Esophagus muscularis mucosa (tissue), 4 donors: ENCODE results near the gene LAMTOR1. TPM values are rescaled to one million over a fixed set of nuclear protein-coding genes. Genes with fewer than 3 reads are reported as not detected.
"Not testable (repeated sequence)": the region's sequence is repeated elsewhere in the genome, so short reads cannot be mapped to it uniquely, and the experiment has no call there.

Experiments used
- DNase-seq: peaks from one replicate; pipeline ENCODE4 v3.0.0-alpha.2; 2017; ENCODE audit errors: extremely low spot score
- H3K27ac ChIP-seq, 4 donors: fragments of 200-600 bp; sonication (generic); replicated peaks in 1 of 4; 1 replicate in 3 of 4; 2 replicates in 1 of 4; pipeline ENCODE4 v1.5.1; 2016 to 2019; ENCODE audit warnings: mild to moderate bottlenecking in 1 of 4
- H3K27me3 ChIP-seq, 4 donors: fragments of 200-600 bp; sonication (generic); one replicate each; pipeline versions ENCODE4 v1.5.1 to v1.6.0; 2016 to 2019
- H3K36me3 ChIP-seq, 4 donors: fragments of 200-600 bp; sonication (generic); one replicate each; pipeline ENCODE4 v1.5.1; 2016 to 2019
- H3K4me1 ChIP-seq, 4 donors: fragments of 200-600 bp; sonication (generic); one replicate each; pipeline ENCODE4 v1.5.1; 2016 to 2019
- H3K4me3 ChIP-seq, 4 donors: fragments of 200-600 bp; sonication (generic); 1 replicate in 2 of 4; 2 replicates in 2 of 4; pipeline ENCODE4 v1.5.1; 2016 to 2019; ENCODE audit warnings: mild to moderate bottlenecking in 4 of 4, moderate library complexity in 1 of 4
- H3K9me3 ChIP-seq, 4 donors: fragments of 200-600 bp; sonication (generic); 1 replicate in 3 of 4; 2 replicates in 1 of 4; pipeline ENCODE4 v1.5.1; 2016 to 2019
- CTCF ChIP-seq, 3 experiments: fragments of 200-600 bp in 2 of 3; fragments of 450-650 bp in 1 of 3; sonication (generic) in 2 of 3; IDR thresholded peaks; one replicate each; pipeline ENCODE4 v1.5.1; 2017 to 2019; ENCODE audit warnings: antibody characterized with exemption in 3 of 3, mild to moderate bottlenecking in 2 of 3, moderate library complexity in 1 of 3
- EP300 ChIP-seq: sonication (generic); formaldehyde crosslinking; IDR thresholded peaks from one replicate; pipeline ENCODE4 v1.6.1; 2017; ENCODE audit warnings: antibody characterized with exemption
- POLR2A ChIP-seq: fragments of 450-650 bp; IDR thresholded peaks from one replicate; pipeline ENCODE4 v1.6.1; 2017; ENCODE audit warnings: antibody characterized with exemption, moderate library complexity, mild to moderate bottlenecking, low read depth
- POLR2AphosphoS5 ChIP-seq, 2 donors: sonication (generic); formaldehyde crosslinking; IDR thresholded peaks; one replicate each; pipeline ENCODE4 v1.6.1; 2017; ENCODE audit warnings: antibody characterized with exemption in 2 of 2
- WGBS: methylation state at CpG from one replicate; pipeline ENCODE4 v1.1.5; 2018; 5-methylcytosine and 5-hydroxymethylcytosine counted together
- intact Hi-C: fragments of 100-400 bp; cut with DNase I; formaldehyde crosslinking; loops from one replicate; pipeline ENCODE4 v1.15.1; 2023
- total RNA-seq, 4 donors: library from RNA; depleted of rRNA; stranded (reverse); fragments of >200 nt; gene quantifications; one replicate each; pipeline versions ENCODE4 v1.1.0 to v1.2.1, GENCODE V29; 2016

LAMTOR1 gene
- 100 to 1,000 TPM in 2 of 4 donors, 10 to 100 TPM in 2; 86.8 to 103 (median 98.0) TPM for total RNA-seq

DNA sequence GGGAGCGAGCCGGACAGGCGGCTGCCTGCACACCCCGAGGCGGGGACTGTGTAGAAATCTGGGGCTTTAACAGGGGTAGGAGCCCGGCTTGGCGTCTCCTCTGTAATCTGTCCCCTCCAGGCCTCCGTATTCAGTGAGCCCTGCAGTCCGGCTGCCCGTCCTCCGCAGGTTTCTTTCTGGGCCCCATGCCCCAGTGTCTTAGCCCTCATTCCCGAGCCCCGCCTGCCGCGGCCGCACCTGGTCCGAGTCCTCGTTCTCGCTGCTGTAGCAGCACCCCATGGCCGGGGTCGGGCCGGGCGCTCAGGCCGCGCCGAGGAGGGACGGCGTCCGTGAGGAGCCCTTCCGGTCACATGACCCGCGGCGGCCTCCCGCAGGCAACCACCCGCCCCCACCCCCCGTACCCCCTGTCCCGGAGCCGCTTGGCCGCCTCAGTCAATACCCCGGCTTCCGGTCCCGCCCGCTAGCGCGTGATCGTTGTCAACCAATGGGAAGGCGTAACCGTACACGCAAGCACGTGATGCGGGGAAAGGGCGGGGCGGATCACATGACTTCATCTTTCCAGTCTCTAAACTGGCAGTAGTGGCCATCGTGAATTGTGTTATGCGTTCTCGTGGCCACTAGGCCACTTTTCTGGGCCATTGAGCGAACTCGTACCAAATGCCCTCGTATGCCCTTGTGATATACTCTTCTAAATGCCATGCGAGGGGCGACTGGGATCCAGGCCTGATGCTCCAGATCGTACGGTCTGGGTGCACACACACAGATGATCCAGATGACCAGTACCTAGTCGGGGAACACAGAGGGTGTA is at the start of gene LAMTOR1:
LAMTOR1 (minus strand) TSS at position 352 of the 808 bp plus-strand sequence; CDS start at position 279, 73 bp downstream.
- peaks cover 35 to 48% (median 39%) of the 10 kb centered on the region in 4 donors for H3K4me1 ChIP-seq
- intact Hi-C loops, result no loop called here

GRCh38 chr11:72150882-72151281 is 47.8 kb upstream of the LAMTOR1 start:
- Histone ChIP-seq H3K4me1 (no peaks in the 10 kb centered on the region), H3K27ac (no peak overlapping the region), H3K27me3 (peaks cover 0 to 3% (median 0%) of the 10 kb centered on the region in 4 donors), H3K9me3 (no peaks in the 10 kb centered on the region), H3K36me3 (no peaks in the 10 kb centered on the region), H3K4me3 (no peak overlapping the region)
- WGBS, result 77% methylated on average over 4 of the region's 4 CpGs
- intact Hi-C loops, result no loop called here
- no peak for DNase-seq
- TF ChIP-seq EP300 (no peak), POLR2A (no peak), CTCF (IDR thresholded peaks at IDR 0.05) (no peak), POLR2AphosphoS5 (IDR thresholded peaks at IDR 0.05) (no peak)

More for the DNA sequence above, at the start of gene LAMTOR1:
- H3K36me3 ChIP-seq, result peaks cover 10 to 33% (median 22%) of the 10 kb centered on the region in 4 donors
- WGBS, result 4% methylated on average over 14 of the region's 64 CpGs
- H3K9me3 ChIP-seq, result no peaks in the 10 kb centered on the region
- no peaks in the 10 kb centered on the region for H3K27me3 ChIP-seq
- peak within 1 kb of the TSS; percentile 68 to 77 (median 76) for H3K4me3 ChIP-seq
- H3K27ac ChIP-seq, result peak within 1 kb of the TSS; percentile 90 to 93 (median 90)
- TF ChIP-seq CTCF (IDR thresholded peaks at IDR 0.05) (peak in 2 of 3 experiments; percentile 27 to 60), POLR2A (peak; percentile 75), EP300 (no peak), POLR2AphosphoS5 (IDR thresholded peaks at IDR 0.05) (peak; percentile 95 to 97)
- DNase-seq, result peak; percentile 100

GRCh38 chr11:72146625-72147024 is 43.5 kb upstream of the LAMTOR1 start:
- 84% methylated on average over 2 of the region's 2 CpGs for WGBS
- intact Hi-C loops, result no loop called here

GRCh38 chr11:72144807-72145565 is 41.9 kb upstream of the LAMTOR1 start:
- WGBS, result 84% methylated on average over 4 of the region's 4 CpGs
- no peak for DNase-seq
- intact Hi-C loops, result loop anchor here (5.0 kb wide), 1 partner anchor 118 kb away; no protein-coding TSS in a partner anchor
- no peak for TF ChIP-seq EP300
- TF ChIP-seq POLR2A, result no peak
- no peak for TF ChIP-seq CTCF (IDR thresholded peaks at IDR 0.05)
- TF ChIP-seq POLR2AphosphoS5 (IDR thresholded peaks at IDR 0.05), result no peak
- H3K27ac ChIP-seq, result no peak overlapping the region
- H3K4me1 ChIP-seq, result peaks cover 0 to 3% (median 0%) of the 10 kb centered on the region in 4 donors
- no peaks in the 10 kb centered on the region for H3K9me3 ChIP-seq
- no peaks in the 10 kb centered on the region for H3K27me3 ChIP-seq
- H3K36me3 ChIP-seq, result no peaks in the 10 kb centered on the region
- H3K4me3 ChIP-seq, result no peak overlapping the region

More at GRCh38 chr11:72146625-72147024, 43.5 kb upstream of the LAMTOR1 start:
- H3K4me1 ChIP-seq, result peaks cover 0 to 3% (median 0%) of the 10 kb centered on the region in 4 donors
- no peak overlapping the region for H3K4me3 ChIP-seq
- no peak for TF ChIP-seq EP300
- no peak for TF ChIP-seq CTCF (IDR thresholded peaks at IDR 0.05)
- TF ChIP-seq POLR2AphosphoS5 (IDR thresholded peaks at IDR 0.05), result no peak
- no peak for TF ChIP-seq POLR2A
- no peak overlapping the region for H3K27ac ChIP-seq
- H3K27me3 ChIP-seq, result peaks cover 0 to 3% (median 0%) of the 10 kb centered on the region in 4 donors
- no peak for DNase-seq
- no peaks in the 10 kb centered on the region for H3K9me3 ChIP-seq
- no peaks in the 10 kb centered on the region for H3K36me3 ChIP-seq

DNA sequence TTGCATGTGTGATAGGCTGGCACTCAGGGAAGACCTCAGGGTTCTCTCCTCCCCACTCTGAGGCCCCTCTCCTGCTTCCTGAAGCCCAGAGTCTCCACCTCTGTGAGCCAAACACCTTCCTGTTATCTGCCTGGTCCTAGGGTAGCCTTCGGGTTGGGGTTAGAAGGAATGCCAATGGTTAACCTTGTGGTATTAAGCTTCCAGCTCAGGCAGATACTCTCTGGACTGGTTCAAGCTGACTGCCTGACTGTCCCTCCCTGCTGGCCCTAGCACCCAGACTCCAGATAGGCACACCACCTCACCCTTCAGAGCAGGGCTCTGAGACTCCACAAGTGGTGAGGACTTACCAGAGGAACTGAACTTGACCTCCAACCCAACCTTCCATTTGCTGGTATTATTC is 39.4 kb upstream of the LAMTOR1 start:
- H3K27me3 ChIP-seq, DNase-seq, H3K4me3 ChIP-seq, H3K4me1 ChIP-seq, H3K9me3 ChIP-seq, H3K36me3 ChIP-seq, H3K27ac ChIP-seq: not testable (repeated sequence)
- no CpG with 5 or more reads among the region's 1 CpG for WGBS
- intact Hi-C loops, result loop anchor here (5.0 kb wide), 1 partner anchor 115 kb away; no protein-coding TSS in a partner anchor

GRCh38 chr11:72142086-72142485 is 39.0 kb upstream of the LAMTOR1 start:
- not testable (repeated sequence) for H3K4me3 ChIP-seq, H3K27me3 ChIP-seq, H3K9me3 ChIP-seq, H3K36me3 ChIP-seq, H3K27ac ChIP-seq, H3K4me1 ChIP-seq, DNase-seq
- intact Hi-C loops, result loop anchor here (5.0 kb wide), 1 partner anchor 115 kb away; no protein-coding TSS in a partner anchor
- 43% methylated on average over 1 of the region's 1 CpG for WGBS
